GM23338 (cell line): ENCODE measurements around the gene AP2M1. TPM values are rescaled to one million over a fixed set of nuclear protein-coding genes. Genes with fewer than 3 reads are reported as not detected.

Experiments
- ATAC-seq: fragments of 200-7000 bp; cut with Tn5 transposase; 3 replicates; pipeline ENCODE4 v1.9.1; 2020
- DNase-seq: peaks from one replicate; pipeline ENCODE4 v3.0.0-alpha.2; 2015; ENCODE audit warnings: low spot score
- H2AFZ ChIP-seq: fragments of 200-600 bp; sonication (generic); 2 replicates; pipeline ENCODE4 v1.8.0; 2016; ENCODE audit warnings: antibody characterized with exemption, mild to moderate bottlenecking, moderate library complexity
- H3F3A ChIP-seq: fragments of 200-600 bp; sonication (generic); replicated peaks from 2 replicates; pipeline ENCODE4 v1.8.0; 2017; ENCODE audit warnings: antibody characterized with exemption, mixed run types, low read depth
- H3K27ac ChIP-seq: fragments of 200-600 bp; sonication (generic); 2 replicates; pipeline ENCODE4 v1.6.1; 2016; ENCODE audit warnings: low read depth
- H3K27me3 ChIP-seq: fragments of 200-600 bp; sonication (generic); 2 replicates; pipeline ENCODE4 v1.8.0; 2016; ENCODE audit warnings: mild to moderate bottlenecking, mixed run types, moderate library complexity; ENCODE audit not compliant: insufficient read depth
- H3K36me3 ChIP-seq: fragments of 200-600 bp; sonication (generic); 2 replicates; pipeline ENCODE4 v1.8.0; 2016; ENCODE audit warnings: mild to moderate bottlenecking; ENCODE audit not compliant: insufficient read depth
- H3K4me1 ChIP-seq: fragments of 200-600 bp; sonication (generic); 2 replicates; pipeline ENCODE4 v1.8.0; 2016; ENCODE audit warnings: mild to moderate bottlenecking, moderate library complexity; ENCODE audit not compliant: insufficient read depth
- H3K4me2 ChIP-seq: fragments of 200-600 bp; sonication (generic); 2 replicates; pipeline ENCODE4 v1.7.1; 2017; ENCODE audit warnings: mixed run types
- H3K4me3 ChIP-seq: fragments of 200-600 bp; sonication (generic); 2 replicates; pipeline ENCODE4 v1.6.1; 2016; ENCODE audit warnings: mixed run types
- H3K79me2 ChIP-seq: fragments of 200-600 bp; sonication (generic); replicated peaks from 2 replicates; pipeline ENCODE4 v1.8.0; 2017; ENCODE audit warnings: mild to moderate bottlenecking; ENCODE audit not compliant: insufficient read depth
- H3K9me2 ChIP-seq: fragments of 200-600 bp; sonication (generic); 2 replicates; pipeline ENCODE4 v1.8.0; 2017; ENCODE audit not compliant: insufficient read depth
- H4K20me1 ChIP-seq: fragments of 200-600 bp; sonication (generic); replicated peaks from 2 replicates; pipeline ENCODE4 v1.8.0; 2017; ENCODE audit warnings: mild to moderate bottlenecking; ENCODE audit not compliant: insufficient read depth
- H3K27ac Mint-ChIP-seq: 2 replicates; pipeline ENCODE4 v1.8.0; 2020; ENCODE audit warnings: inconsistent platforms, mild to moderate bottlenecking, moderate library complexity, mixed read lengths
- H3K27me3 Mint-ChIP-seq: 3 replicates; pipeline ENCODE4 v1.8.0; 2022; ENCODE audit warnings: low read depth, mild to moderate bottlenecking, moderate library complexity, mixed read lengths, inconsistent platforms; ENCODE audit not compliant: insufficient read depth, poor library complexity
- H3K36me3 Mint-ChIP-seq: 3 replicates; pipeline ENCODE4 v1.8.0; 2021; ENCODE audit warnings: low read depth, mild to moderate bottlenecking, inconsistent platforms, moderate library complexity, mixed read lengths
- H3K4me1 Mint-ChIP-seq: 3 replicates; pipeline ENCODE4 v1.8.0; 2020; ENCODE audit warnings: mild to moderate bottlenecking, inconsistent platforms, mixed read lengths
- H3K4me3 Mint-ChIP-seq: 3 replicates; pipeline ENCODE4 v1.8.0; 2021; ENCODE audit warnings: moderate library complexity, mild to moderate bottlenecking, inconsistent platforms, mixed read lengths
- H3K9me3 Mint-ChIP-seq: 3 replicates; pipeline ENCODE4 v1.8.0; 2020; ENCODE audit warnings: moderate library complexity, mild to moderate bottlenecking, inconsistent platforms, mixed read lengths
- EZH2 ChIP-seq: fragments of 200-600 bp; sonication (generic); IDR thresholded peaks from one replicate; pipeline ENCODE4 v1.8.0; 2017; ENCODE audit warnings: antibody characterized with exemption, mild to moderate bottlenecking, low read depth; ENCODE audit not compliant: unreplicated experiment
- EZH2phosphoT487 ChIP-seq: fragments of 200-600 bp; sonication (generic); IDR thresholded peaks from one replicate; pipeline ENCODE4 v1.8.1; 2018; ENCODE audit warnings: antibody characterized with exemption; ENCODE audit not compliant: unreplicated experiment
- POLR2AphosphoS5 ChIP-seq: IDR thresholded peaks from 2 replicates; pipeline ENCODE4 v1.6.1; 2016; ENCODE audit warnings: antibody characterized with exemption, low read depth
- STAT1 ChIP-seq: IDR thresholded peaks from one replicate; pipeline ENCODE4 v1.6.1; 2016; ENCODE audit warnings: antibody characterized with exemption; ENCODE audit not compliant: unreplicated experiment
- ZNF114 ChIP-seq: fragments of 250-450 bp; sonication (Bioruptor Pico); IDR thresholded peaks from 2 replicates; pipeline ENCODE4 v1.5.0; 2020; ENCODE audit warnings: mild to moderate bottlenecking, moderate library complexity
- ZNF331 ChIP-seq: fragments of 250-450 bp; sonication (Bioruptor Pico); IDR thresholded peaks from 2 replicates; pipeline ENCODE4 v1.5.0; 2020; ENCODE audit warnings: low read depth, mild to moderate bottlenecking, moderate library complexity
- polyA plus RNA-seq: library from polyadenylated mRNA; unstranded; fragments of >200 nt; fragmentation: Nextera tagmentation; extraction: Ambion mirVana; gene quantifications from 2 replicates; pipeline ENCODE4 v1.2.1, GENCODE V29; 2016
- total RNA-seq: library from RNA; depleted of rRNA; stranded (reverse); fragments of >200 nt; shearing (Covaris generic); gene quantifications from 2 replicates; pipeline ENCODE4 v1.2.3, GENCODE V29; 2014
- TF ChIP-seq, protein P1 (sequence below): IDR thresholded peaks from one replicate; pipeline ENCODE4 v1.6.1; 2018; ENCODE audit warnings: antibody characterized with exemption; ENCODE audit not compliant: unreplicated experiment
- TF ChIP-seq, protein P2 (sequence below): IDR thresholded peaks from 2 replicates; pipeline ENCODE4 v1.6.1; 2016; ENCODE audit warnings: antibody characterized with exemption

The AP2M1 gene
- total and polyA plus RNA-seq, 2 experiments from 2014 or later = 215 to 305 TPM

DNA sequence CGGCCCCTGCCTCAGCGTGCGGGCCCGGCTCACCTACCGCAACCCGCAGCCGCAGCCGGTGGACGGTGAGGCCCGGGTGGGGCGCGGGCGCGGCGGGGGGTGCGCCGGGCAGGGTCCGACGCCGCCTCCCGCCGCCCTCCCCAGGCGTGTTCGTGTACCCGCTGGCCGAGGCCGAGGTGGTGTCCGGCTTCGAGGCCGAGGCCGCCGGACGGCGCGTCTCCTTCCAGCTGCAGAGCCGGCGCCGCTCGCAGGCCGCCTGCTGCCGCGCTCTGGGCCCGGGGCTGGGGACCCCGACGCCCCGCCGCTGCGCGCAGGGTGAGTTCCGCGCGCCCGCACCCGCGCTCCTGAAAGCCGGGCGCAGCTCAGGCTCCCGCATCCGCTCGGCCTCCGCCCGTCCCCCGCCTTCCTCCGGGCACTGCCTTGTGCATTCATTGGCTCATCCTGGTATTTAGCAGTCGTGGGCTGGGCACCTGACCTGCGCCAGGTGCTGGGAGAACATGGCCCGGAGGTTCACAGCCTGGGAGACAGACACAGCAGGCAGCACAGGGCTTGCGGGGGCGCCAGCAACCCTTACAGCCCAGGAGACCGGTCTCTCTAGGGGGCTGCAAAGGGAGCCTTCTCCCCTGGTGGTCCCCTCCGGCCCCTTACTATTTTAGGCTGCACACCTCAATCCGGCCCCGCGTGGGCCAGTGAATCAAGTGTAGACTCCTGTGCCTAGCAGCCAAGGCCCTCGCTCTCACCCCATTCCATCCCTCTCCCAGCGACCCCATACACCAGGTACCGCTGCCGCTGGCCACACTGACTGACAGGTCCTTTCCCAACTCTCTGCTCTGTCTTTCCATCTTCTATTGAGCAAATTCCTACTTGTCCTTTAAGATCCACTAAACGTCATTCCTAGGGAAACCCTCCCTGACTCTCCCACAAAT lies 56.2 kb downstream of the AP2M1 start:
- peaks cover 58% of the 10 kb centered on the region for H3K27me3 Mint-ChIP-seq
- H3K9me3 Mint-ChIP-seq = no peaks in the 10 kb centered on the region; the same call in 2 of the 3 replicates
- no peak overlapping the region for H3K27ac Mint-ChIP-seq
- ATAC-seq (peak; percentile 18), DNase-seq (peak; percentile 65)
- Histone ChIP-seq H2AFZ (peak overlapping the region; percentile 43; the same call in 1 of the 2 replicates), H4K20me1 (0 out of 2 replicates have a peak, but pooled peaks cover 6% of the 10 kb centered on the region), H3K9me2 (no peaks in the 10 kb centered on the region), H3K36me3 (no peaks in the 10 kb centered on the region), H3K27me3 (peaks cover 78% of the 10 kb centered on the region), H3F3A (no peaks in the 10 kb centered on the region), H3K4me1 (no peaks in the 10 kb centered on the region), H3K27ac (no peak overlapping the region), H3K4me2 (peak overlapping the region; percentile 90), H3K4me3 (peak overlapping the region; percentile 63), H3K79me2 (no peaks in the 10 kb centered on the region)
- peaks cover 7% of the 10 kb centered on the region for H3K4me1 Mint-ChIP-seq
- TF ChIP-seq, protein P1, sequence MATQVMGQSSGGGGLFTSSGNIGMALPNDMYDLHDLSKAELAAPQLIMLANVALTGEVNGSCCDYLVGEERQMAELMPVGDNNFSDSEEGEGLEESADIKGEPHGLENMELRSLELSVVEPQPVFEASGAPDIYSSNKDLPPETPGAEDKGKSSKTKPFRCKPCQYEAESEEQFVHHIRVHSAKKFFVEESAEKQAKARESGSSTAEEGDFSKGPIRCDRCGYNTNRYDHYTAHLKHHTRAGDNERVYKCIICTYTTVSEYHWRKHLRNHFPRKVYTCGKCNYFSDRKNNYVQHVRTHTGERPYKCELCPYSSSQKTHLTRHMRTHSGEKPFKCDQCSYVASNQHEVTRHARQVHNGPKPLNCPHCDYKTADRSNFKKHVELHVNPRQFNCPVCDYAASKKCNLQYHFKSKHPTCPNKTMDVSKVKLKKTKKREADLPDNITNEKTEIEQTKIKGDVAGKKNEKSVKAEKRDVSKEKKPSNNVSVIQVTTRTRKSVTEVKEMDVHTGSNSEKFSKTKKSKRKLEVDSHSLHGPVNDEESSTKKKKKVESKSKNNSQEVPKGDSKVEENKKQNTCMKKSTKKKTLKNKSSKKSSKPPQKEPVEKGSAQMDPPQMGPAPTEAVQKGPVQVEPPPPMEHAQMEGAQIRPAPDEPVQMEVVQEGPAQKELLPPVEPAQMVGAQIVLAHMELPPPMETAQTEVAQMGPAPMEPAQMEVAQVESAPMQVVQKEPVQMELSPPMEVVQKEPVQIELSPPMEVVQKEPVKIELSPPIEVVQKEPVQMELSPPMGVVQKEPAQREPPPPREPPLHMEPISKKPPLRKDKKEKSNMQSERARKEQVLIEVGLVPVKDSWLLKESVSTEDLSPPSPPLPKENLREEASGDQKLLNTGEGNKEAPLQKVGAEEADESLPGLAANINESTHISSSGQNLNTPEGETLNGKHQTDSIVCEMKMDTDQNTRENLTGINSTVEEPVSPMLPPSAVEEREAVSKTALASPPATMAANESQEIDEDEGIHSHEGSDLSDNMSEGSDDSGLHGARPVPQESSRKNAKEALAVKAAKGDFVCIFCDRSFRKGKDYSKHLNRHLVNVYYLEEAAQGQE = no peak
- peak; percentile 11 for TF ChIP-seq EZH2phosphoT487
- TF ChIP-seq EZH2 = peak; percentile 85
- H3K36me3 Mint-ChIP-seq = no peaks in the 10 kb centered on the region; the same call in 2 of the 3 replicates
- peak overlapping the region; percentile 53 for H3K4me3 Mint-ChIP-seq

DNA sequence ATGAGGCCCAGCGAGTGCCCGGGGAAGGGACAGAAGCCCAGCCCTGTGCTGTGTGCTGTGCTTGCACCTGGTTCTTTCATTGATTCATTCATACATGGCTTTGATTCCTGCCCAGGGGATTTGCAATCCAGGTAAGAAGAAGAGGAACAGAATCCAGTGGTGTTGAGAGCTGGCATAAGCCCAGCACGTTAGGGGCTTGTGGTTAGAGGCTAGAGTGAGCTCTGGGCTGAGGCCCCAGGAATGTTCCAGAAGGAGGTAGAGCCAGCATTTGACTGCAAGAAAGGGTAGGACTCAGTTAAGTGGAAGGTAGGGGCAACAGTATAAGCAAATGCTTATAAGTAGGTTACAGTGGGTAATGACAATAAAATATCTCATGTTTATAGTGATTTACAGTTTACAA lies 57.0 kb downstream of the AP2M1 start:
- H4K20me1 ChIP-seq = 0 out of 2 replicates have a peak, but pooled peaks cover 6% of the 10 kb centered on the region
- no peak for DNase-seq
- Mint-ChIP-seq H3K36me3 (no peaks in the 10 kb centered on the region; the same call in 2 of the 3 replicates), H3K4me1 (peaks cover 9% of the 10 kb centered on the region), H3K4me3 (peak overlapping the region; percentile 53; the same call in 2 of the 3 replicates), H3K27me3 (peaks cover 58% of the 10 kb centered on the region), H3K27ac (no peak overlapping the region), H3K9me3 (no peaks in the 10 kb centered on the region; the same call in 2 of the 3 replicates)
- H3K4me3 ChIP-seq = no peak overlapping the region
- no peak overlapping the region for H2AFZ ChIP-seq
- H3K36me3 ChIP-seq = no peaks in the 10 kb centered on the region
- H3K27me3 ChIP-seq = peaks cover 75% of the 10 kb centered on the region
- no peaks in the 10 kb centered on the region for H3F3A ChIP-seq
- no peak overlapping the region for H3K27ac ChIP-seq
- no peak overlapping the region for H3K4me2 ChIP-seq
- ATAC-seq = no peak
- H3K9me2 ChIP-seq = no peaks in the 10 kb centered on the region
- no peaks in the 10 kb centered on the region for H3K79me2 ChIP-seq
- no peaks in the 10 kb centered on the region for H3K4me1 ChIP-seq
- TF ChIP-seq, protein P2, sequence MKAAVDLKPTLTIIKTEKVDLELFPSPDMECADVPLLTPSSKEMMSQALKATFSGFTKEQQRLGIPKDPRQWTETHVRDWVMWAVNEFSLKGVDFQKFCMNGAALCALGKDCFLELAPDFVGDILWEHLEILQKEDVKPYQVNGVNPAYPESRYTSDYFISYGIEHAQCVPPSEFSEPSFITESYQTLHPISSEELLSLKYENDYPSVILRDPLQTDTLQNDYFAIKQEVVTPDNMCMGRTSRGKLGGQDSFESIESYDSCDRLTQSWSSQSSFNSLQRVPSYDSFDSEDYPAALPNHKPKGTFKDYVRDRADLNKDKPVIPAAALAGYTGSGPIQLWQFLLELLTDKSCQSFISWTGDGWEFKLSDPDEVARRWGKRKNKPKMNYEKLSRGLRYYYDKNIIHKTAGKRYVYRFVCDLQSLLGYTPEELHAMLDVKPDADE = no peak
- TF ChIP-seq STAT1 (no peak), ZNF331 (CRISPR knock-in tag) (no peak), ZNF114 (CRISPR knock-in tag) (no peak), EZH2phosphoT487 (no peak), EZH2 (no peak), POLR2AphosphoS5 (no peak)
- TF ChIP-seq, protein P1 = no peak
